NCI-H146 treated with DMSO at 0.1 percent for 48 hours (cell line): ENCODE results near the gene TAS2R46.
"Not testable (repeated sequence)": the region's sequence is repeated elsewhere in the genome, so short reads cannot be mapped to it uniquely, and the experiment has no call there.

Experiments used
- DNase-seq: peaks from one replicate; lab custom pipeline; 2025; ENCODE audit not compliant: unreplicated experiment; lab: John Stamatoyannopoulos, UW

TAS2R46 gene

DNA sequence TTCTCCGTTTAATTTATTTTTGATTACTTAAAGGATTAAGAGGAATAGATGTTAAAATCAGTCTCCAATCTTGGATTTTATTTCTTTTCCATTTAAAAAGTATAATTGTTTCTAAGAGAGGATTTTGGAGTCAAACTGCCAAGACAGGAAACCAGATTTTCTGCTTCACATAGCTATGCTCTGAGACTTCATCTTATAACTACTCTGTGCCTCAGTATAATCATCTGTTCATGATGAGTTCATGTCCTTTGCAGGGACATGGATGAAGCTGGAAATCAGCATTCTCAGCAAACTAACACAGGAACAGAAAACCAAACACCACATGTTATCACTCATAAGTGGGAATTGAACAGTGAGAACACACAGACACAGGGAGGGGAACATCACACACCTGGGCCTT is 21.9 kb downstream of the TAS2R46 start:
- no peak for DNase-seq

GRCh38 chr12:11039171-11039570 is 22.9 kb downstream of the TAS2R46 start:
- DNase-seq: no peak

DNA sequence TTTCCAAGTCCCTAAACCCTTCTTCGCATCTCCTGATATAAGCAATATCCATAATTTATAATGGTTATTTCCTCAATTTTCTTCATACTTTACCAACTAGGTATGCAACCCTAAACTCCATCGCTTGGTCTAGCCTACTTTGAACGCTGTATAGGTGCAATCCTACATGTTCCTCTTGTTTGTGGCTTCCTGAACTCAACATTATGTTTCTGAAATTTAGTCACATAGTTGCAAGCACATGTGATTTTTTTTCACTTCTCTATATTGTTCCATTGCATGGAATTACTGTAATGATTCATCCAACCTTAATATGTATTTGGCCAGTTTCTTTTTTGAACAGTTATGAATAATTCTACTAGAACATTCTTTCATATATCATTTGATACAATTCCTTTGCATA is 28.1 kb downstream of the TAS2R46 start:
- DNase-seq: not testable (repeated sequence)

- DNase-seq: no peak
These were observed 30.8 kb downstream of the TAS2R46 start, which contains the start of gene TAS2R31 for GRCh38 chr12:11031307-11031706. TSS of gene TAS2R31 (minus strand) at chr12:11031407. CDS start at chr12:11031335, 72 bp downstream.

DNA sequence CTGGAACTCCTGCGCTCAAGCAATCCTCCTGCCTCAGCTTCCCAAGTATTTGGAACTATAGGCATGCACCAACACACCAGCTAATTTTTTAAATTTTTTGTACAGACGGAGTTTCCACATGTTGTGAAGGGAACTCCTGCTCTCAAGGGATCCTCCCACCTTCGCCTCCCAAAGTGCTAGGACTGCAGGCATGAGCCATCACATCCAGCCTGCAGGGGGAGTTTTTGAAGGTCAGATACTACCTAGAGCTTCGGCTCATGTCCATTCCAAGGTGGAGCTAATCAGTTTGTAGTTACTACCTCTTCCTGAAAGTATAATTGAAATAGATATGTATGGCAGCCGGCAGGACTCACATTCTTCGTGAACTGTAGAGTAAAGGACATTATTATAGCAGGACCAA is 36.0 kb downstream of the TAS2R46 start:
- no peak for DNase-seq

DNA sequence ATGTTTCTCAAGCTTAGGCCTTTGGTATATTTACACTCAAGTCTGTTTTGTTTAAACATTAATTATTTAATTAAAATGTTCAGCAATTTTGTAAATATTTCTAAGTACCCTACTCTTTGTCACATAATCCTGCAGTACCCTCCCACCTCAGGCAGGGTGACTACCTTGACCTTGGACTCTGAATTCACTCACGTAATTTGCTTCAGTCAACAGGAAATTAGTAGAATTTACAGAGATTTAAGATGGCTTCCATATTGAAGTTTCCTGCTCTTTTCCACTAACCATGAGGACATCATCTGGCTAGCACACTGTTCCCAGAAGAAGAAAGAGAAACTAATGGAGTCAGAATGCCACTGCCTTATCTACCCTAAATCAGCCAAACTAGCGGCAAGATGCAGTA is 38.7 kb downstream of the TAS2R46 start:
- no peak for DNase-seq

GRCh38 chr12:11022520-11022919 is 39.6 kb downstream of the TAS2R46 start, which contains the start of gene TAS2R19:
TSS of gene TAS2R19 (minus strand) at chr12:11022620. CDS start at chr12:11022571, 49 bp downstream.
- no peak for DNase-seq

DNA sequence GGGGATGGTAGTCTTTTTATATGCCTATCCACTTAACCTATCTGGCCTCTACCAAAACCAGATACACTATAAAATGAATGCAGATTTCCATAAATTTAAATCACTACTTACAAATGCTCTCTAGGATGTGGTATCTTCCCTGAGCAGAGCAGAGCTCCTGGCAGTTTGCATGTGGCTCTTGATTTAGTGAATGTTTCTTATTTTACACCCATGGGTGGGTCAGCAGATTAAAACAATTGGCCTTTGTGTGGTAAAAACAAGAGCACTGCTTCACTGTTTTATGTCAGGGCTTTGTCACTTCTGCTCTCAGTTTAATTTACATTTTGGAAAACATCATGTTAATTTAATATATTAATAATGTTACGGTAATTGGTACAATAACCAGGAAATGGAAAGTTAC is 45.2 kb downstream of the TAS2R46 start:
- DNase-seq: no peak

GRCh38 chr12:11015775-11016430 is 46.2 kb downstream of the TAS2R46 start:
- no peak for DNase-seq

- no peak for DNase-seq
These were observed 47.9 kb downstream of the TAS2R46 start for GRCh38 chr12:11014234-11014633.
